Activated CD8-positive, alpha-beta memory T cell treated with anti-CD3 and anti-CD28 coated beads, Interleukin-2, amount 10 ng/mL, durations not matched to agents 7 days and 5 days (primary cell): ENCODE measurements around the gene SCFD2. TPM values are rescaled to one million over a fixed set of nuclear protein-coding genes. Genes with fewer than 3 reads are reported as not detected.
"Not testable (repeated sequence)": the region's sequence is repeated elsewhere in the genome, so short reads cannot be mapped to it uniquely, and the experiment has no call there.

ENCODE experiments used
- ATAC-seq: fragments of 150-1000 bp; cut with Tn5 transposase; one replicate; pipeline ENCODE4 v1.10.0; 2021; ENCODE audit warnings: moderate library complexity
- CTCF ChIA-PET: fragments of 350-600 bp; sonication (Branson Sonifier 250); formaldehyde crosslinking; loops from one replicate; lab custom pipeline; 2021; ENCODE audit warnings: antibody characterized with exemption; lab: Charles Lee
- DNase-seq: peaks from one replicate; pipeline ENCODE4 v3.0.0-alpha.2; 2020
- H3K27ac Mint-ChIP-seq: one replicate; pipeline ENCODE4 v1.8.0; 2021; ENCODE audit warnings: mild to moderate bottlenecking, mixed read lengths
- H3K27me3 Mint-ChIP-seq: one replicate; pipeline ENCODE4 v1.8.0; 2021; ENCODE audit warnings: mixed read lengths
- H3K36me3 Mint-ChIP-seq: one replicate; pipeline ENCODE4 v1.8.0; 2021; ENCODE audit warnings: mild to moderate bottlenecking, mixed read lengths
- H3K4me1 Mint-ChIP-seq: one replicate; pipeline ENCODE4 v1.8.0; 2021; ENCODE audit warnings: mixed read lengths
- H3K4me3 Mint-ChIP-seq: one replicate; pipeline ENCODE4 v1.8.0; 2021; ENCODE audit warnings: mild to moderate bottlenecking, moderate library complexity, mixed read lengths
- H3K9me3 Mint-ChIP-seq: one replicate; pipeline ENCODE4 v1.8.0; 2022; ENCODE audit warnings: low read depth, mixed read lengths
- total RNA-seq, 2 experiments: library from RNA; stranded (reverse); gene quantifications; one replicate each; pipeline ENCODE4 v1.2.3, GENCODE V29; 2021

Gene SCFD2
- total RNA-seq, 2 experiments from 2014 or later = 28.3 to 30.9 TPM

GRCh38 chr4:53064609-53065008, 301.3 kb downstream of the SCFD2 start:
- Mint-ChIP-seq H3K4me3 (no peak overlapping the region), H3K36me3 (peaks cover 13% of the 10 kb centered on the region), H3K9me3 (peaks cover 13% of the 10 kb centered on the region), H3K27ac (no peak overlapping the region), H3K4me1 (no peaks in the 10 kb centered on the region), H3K27me3 (no peaks in the 10 kb centered on the region)
- ATAC-seq = no peak
- CTCF ChIA-PET = no interaction called here
- DNase-seq = no peak

GRCh38 chr4:53061091-53061850, 304.6 kb downstream of the SCFD2 start:
- CTCF ChIA-PET = no interaction called here
- ATAC-seq (no peak), DNase-seq (no peak)
- Mint-ChIP-seq H3K27ac (no peak overlapping the region), H3K27me3 (no peaks in the 10 kb centered on the region), H3K4me1 (no peaks in the 10 kb centered on the region), H3K36me3 (peaks cover 2% of the 10 kb centered on the region), H3K9me3 (no peaks in the 10 kb centered on the region), H3K4me3 (no peak overlapping the region)

- Mint-ChIP-seq H3K4me3 (no peak overlapping the region), H3K4me1 (no peaks in the 10 kb centered on the region), H3K36me3 (peaks cover 2% of the 10 kb centered on the region), H3K27me3 (no peaks in the 10 kb centered on the region), H3K9me3 (no peaks in the 10 kb centered on the region), H3K27ac (no peak overlapping the region)
- CTCF ChIA-PET = no interaction called here
- ATAC-seq (no peak), DNase-seq (no peak)
Measured at GRCh38 chr4:53060278-53060677, 305.6 kb downstream of the SCFD2 start.

GRCh38 chr4:53059871-53060270, 306.0 kb downstream of the SCFD2 start:
- Mint-ChIP-seq H3K4me1 (no peaks in the 10 kb centered on the region), H3K27me3 (no peaks in the 10 kb centered on the region), H3K9me3 (no peaks in the 10 kb centered on the region), H3K27ac (no peak overlapping the region), H3K36me3 (peaks cover 2% of the 10 kb centered on the region), H3K4me3 (no peak overlapping the region)
- CTCF ChIA-PET = no interaction called here
- ATAC-seq = no peak
- DNase-seq = no peak

DNA sequence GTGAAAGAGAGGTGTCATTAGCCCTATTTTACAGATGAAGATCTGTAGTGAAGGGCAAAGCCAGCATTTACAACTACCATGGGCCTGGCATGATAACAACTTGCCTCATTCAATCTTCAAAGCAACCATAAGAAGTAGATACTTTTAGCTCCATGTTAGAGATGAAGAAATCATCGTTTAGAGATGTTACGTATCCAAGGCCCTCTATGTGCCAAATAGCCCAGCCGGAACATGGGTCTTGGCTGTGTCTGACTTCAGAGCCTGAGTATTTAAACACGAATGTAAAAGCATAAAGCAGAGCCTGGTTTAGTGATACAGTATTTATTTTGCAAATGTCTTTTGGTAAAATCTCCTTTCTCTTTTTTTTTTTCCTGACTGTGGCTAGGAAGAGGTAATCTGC, 306.6 kb downstream of the SCFD2 start:
- Mint-ChIP-seq H3K27me3 (no peaks in the 10 kb centered on the region), H3K27ac (no peak overlapping the region), H3K4me1 (no peaks in the 10 kb centered on the region), H3K4me3 (no peak overlapping the region), H3K36me3 (peaks cover 2% of the 10 kb centered on the region), H3K9me3 (no peaks in the 10 kb centered on the region)
- CTCF ChIA-PET = no interaction called here
- ATAC-seq = no peak
- no peak for DNase-seq

GRCh38 chr4:53057679-53058078, 308.2 kb downstream of the SCFD2 start:
- Mint-ChIP-seq H3K27me3 (no peaks in the 10 kb centered on the region), H3K36me3 (peaks cover 2% of the 10 kb centered on the region), H3K9me3 (no peaks in the 10 kb centered on the region), H3K4me3 (no peak overlapping the region), H3K27ac (no peak overlapping the region), H3K4me1 (no peaks in the 10 kb centered on the region)
- CTCF ChIA-PET = interaction anchor here (1.0 kb wide), 1 partner anchor 163 kb away, joined by 3 read pairs; no protein-coding TSS in a partner anchor
- DNase-seq = no peak
- no peak for ATAC-seq

GRCh38 chr4:53057108-53057507, 308.8 kb downstream of the SCFD2 start:
- H3K4me1 Mint-ChIP-seq, ATAC-seq, H3K9me3 Mint-ChIP-seq, H3K27me3 Mint-ChIP-seq, H3K36me3 Mint-ChIP-seq, H3K27ac Mint-ChIP-seq, DNase-seq, CTCF ChIA-PET, H3K4me3 Mint-ChIP-seq: not testable (repeated sequence)

GRCh38 chr4:53055716-53056403, 310.0 kb downstream of the SCFD2 start:
- no peak overlapping the region for H3K27ac Mint-ChIP-seq
- H3K4me1 Mint-ChIP-seq = no peaks in the 10 kb centered on the region
- ATAC-seq (no peak), DNase-seq (no peak)
- no peaks in the 10 kb centered on the region for H3K9me3 Mint-ChIP-seq
- H3K4me3 Mint-ChIP-seq = no peak overlapping the region
- CTCF ChIA-PET = interaction anchor here (0.5 kb wide), 1 partner anchor 70 kb away, joined by 3 read pairs; no protein-coding TSS in a partner anchor
- H3K36me3 Mint-ChIP-seq = peaks cover 3% of the 10 kb centered on the region
- no peaks in the 10 kb centered on the region for H3K27me3 Mint-ChIP-seq

- Mint-ChIP-seq H3K27ac (no peak overlapping the region), H3K27me3 (no peaks in the 10 kb centered on the region), H3K4me1 (no peaks in the 10 kb centered on the region), H3K4me3 (no peak overlapping the region), H3K36me3 (peaks cover 3% of the 10 kb centered on the region), H3K9me3 (no peaks in the 10 kb centered on the region)
- DNase-seq (no peak), ATAC-seq (no peak)
- CTCF ChIA-PET = interaction anchor here (0.5 to 1.3 kb wide), 2 partner anchors 71 to 141 kb away, joined by 3 read pairs; no protein-coding TSS in a partner anchor
Measured at GRCh38 chr4:53055274-53055673, 310.6 kb downstream of the SCFD2 start.

- H3K4me3 Mint-ChIP-seq = no peak overlapping the region
- no peak overlapping the region for H3K27ac Mint-ChIP-seq
- H3K4me1 Mint-ChIP-seq = no peaks in the 10 kb centered on the region
Measured at GRCh38 chr4:53050361-53050774, 315.5 kb downstream of the SCFD2 start.

DNA sequence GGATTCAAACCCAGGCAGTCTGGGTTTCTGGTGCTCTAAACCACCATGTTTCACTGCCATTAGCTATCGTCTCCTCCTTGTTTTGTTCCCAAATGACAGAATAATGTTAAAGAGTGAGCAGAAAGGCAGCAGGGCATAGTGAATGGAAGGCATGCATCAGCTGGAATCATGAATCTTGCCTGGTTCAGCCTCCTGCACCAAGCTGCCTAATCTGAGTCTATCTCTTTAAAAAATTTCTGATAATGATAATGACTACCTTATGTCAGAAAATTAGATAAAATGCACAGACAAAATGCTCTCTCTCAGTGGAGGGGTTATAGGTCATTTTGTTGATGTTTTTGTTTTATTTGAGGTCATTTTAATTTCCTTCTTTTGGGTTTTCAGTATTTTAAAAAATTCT, 316.3 kb downstream of the SCFD2 start:
- no peak for DNase-seq

More at GRCh38 chr4:53050361-53050774, 315.5 kb downstream of the SCFD2 start:
- Mint-ChIP-seq H3K36me3 (peaks cover 3% of the 10 kb centered on the region), H3K9me3 (no peaks in the 10 kb centered on the region), H3K27me3 (no peaks in the 10 kb centered on the region)
- DNase-seq (no peak), ATAC-seq (no peak)
- CTCF ChIA-PET = no interaction called here

DNA sequence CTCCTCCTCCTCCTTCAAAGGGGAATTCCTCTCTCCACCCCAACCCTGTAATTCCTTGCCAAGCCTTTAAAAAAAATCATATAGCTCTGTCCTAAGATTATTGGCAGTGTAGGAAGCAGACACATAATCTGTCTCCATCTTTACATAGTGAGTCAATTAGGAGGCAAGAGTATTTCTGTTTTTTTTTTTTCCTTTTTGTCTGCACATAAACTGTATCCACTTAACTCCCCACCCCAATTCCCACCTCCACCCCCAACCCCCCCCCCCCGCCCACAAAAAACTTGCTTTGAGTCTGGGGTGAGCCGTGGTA, 321.3 kb downstream of the SCFD2 start:
- CTCF ChIA-PET = no interaction called here
- Mint-ChIP-seq H3K36me3 (peaks cover 1% of the 10 kb centered on the region), H3K27ac (no peak overlapping the region), H3K9me3 (no peaks in the 10 kb centered on the region), H3K4me1 (no peaks in the 10 kb centered on the region), H3K4me3 (no peak overlapping the region), H3K27me3 (no peaks in the 10 kb centered on the region)
- ATAC-seq (no peak), DNase-seq (no peak)

More for the DNA sequence above, 316.3 kb downstream of the SCFD2 start:
- Mint-ChIP-seq H3K27ac (no peak overlapping the region), H3K9me3 (no peaks in the 10 kb centered on the region), H3K27me3 (no peaks in the 10 kb centered on the region), H3K4me1 (no peaks in the 10 kb centered on the region), H3K36me3 (peaks cover 3% of the 10 kb centered on the region), H3K4me3 (no peak overlapping the region)
- CTCF ChIA-PET = interaction anchor here (0.6 kb wide), 1 partner anchor 864 kb away, joined by 3 read pairs; no protein-coding TSS in a partner anchor
- ATAC-seq = no peak

DNA sequence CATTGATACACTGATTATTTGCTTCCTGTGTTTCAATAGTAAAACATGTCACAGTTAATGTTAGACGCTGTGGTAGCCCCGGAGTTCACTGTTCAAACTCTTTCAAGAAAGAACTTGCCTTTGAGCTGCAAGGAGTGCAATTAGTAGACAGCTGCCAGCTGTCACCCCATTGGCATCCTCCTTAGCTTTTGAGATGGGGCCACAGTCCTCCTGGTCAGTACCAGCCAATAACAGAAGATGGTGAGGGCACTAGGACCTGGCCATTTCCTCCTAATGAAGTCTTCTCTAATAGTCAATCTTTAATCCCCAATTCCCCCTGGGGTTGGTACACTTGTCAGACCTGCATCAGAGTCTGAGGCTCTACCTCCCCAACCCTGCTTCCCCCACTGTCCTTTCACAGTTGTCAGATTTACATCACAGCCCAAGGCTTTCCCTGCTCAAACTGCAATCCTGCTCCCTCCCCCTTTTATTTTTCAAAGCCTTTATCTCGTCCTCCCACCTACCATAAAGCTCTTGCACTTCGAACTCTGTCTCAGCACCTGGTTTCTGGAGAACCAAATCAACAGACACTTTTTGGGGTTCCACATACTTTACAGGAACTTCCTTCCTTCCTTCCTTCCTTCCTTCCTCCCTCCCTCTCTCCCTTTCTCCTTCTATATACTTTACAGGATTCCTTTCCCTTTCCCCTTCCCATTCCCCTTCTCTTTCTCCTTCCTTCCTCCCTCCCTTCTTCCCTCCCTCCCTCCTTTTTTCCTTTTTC, 321.8 kb downstream of the SCFD2 start:
- Mint-ChIP-seq H3K36me3 (peaks cover 3% of the 10 kb centered on the region), H3K4me1 (peaks cover 2% of the 10 kb centered on the region), H3K27ac (no peak overlapping the region), H3K9me3 (no peaks in the 10 kb centered on the region), H3K4me3 (no peak overlapping the region), H3K27me3 (no peaks in the 10 kb centered on the region)
- CTCF ChIA-PET = no interaction called here
- DNase-seq (no peak), ATAC-seq (no peak)
